Natural killer cell (primary cell): Measurements from ENCODE around the gene CGB1. TPM values are rescaled to one million over a fixed set of nuclear protein-coding genes. Genes with fewer than 3 reads are reported as not detected.
"Not testable (repeated sequence)": the region's sequence is repeated elsewhere in the genome, so short reads cannot be mapped to it uniquely, and the experiment has no call there.

Experiments used
- ATAC-seq, 3 donors: fragments of 150-1000 bp in 2 of 3; fragments of 200-7000 bp in 1 of 3; cut with Tn5 transposase; 1 replicate in 1 of 3; 2 replicates in 2 of 3; pipeline ENCODE4 v1.10.0; 2021; ENCODE audit warnings: mild to moderate bottlenecking in 2 of 3, moderate library complexity in 2 of 3
- DNase-seq, 2 donors: peaks; one replicate each; pipeline versions ENCODE4 v3.0.0 to v3.0.0-alpha.2; 2013 to 2021; ENCODE audit warnings: mixed read lengths in 1 of 2
- H3K27ac ChIP-seq: one replicate; pipeline ENCODE4 v1.5.1; 2013; ENCODE audit warnings: mild to moderate bottlenecking, low read length
- H3K27me3 ChIP-seq: one replicate; pipeline ENCODE4 v1.6.1; 2013; ENCODE audit warnings: low read length; ENCODE audit not compliant: control insufficient read depth, insufficient read depth
- H3K36me3 ChIP-seq: one replicate; pipeline ENCODE4 v1.6.1; 2013; ENCODE audit warnings: low read length; ENCODE audit not compliant: control insufficient read depth, insufficient read depth
- H3K4me1 ChIP-seq: one replicate; pipeline ENCODE4 v1.6.1; 2013; ENCODE audit warnings: low read length; ENCODE audit not compliant: control insufficient read depth, insufficient read depth
- H3K4me3 ChIP-seq: one replicate; pipeline ENCODE4 v1.5.1; 2013; ENCODE audit warnings: low read length
- H3K9me3 ChIP-seq: one replicate; pipeline ENCODE4 v1.6.1; 2013; ENCODE audit warnings: low read length; ENCODE audit not compliant: control insufficient read depth, insufficient read depth
- H3K27ac Mint-ChIP-seq, 2 donors: one replicate each; pipeline ENCODE4 v1.8.0; 2022; ENCODE audit warnings: mild to moderate bottlenecking in 2 of 2, mixed read lengths in 2 of 2, moderate library complexity in 1 of 2
- H3K27me3 Mint-ChIP-seq, 2 donors: one replicate each; pipeline ENCODE4 v1.8.0; 2022; ENCODE audit warnings: low read depth in 2 of 2, mixed read lengths in 2 of 2
- H3K36me3 Mint-ChIP-seq: one replicate; pipeline ENCODE4 v1.8.0; 2022; ENCODE audit warnings: mixed read lengths
- H3K4me1 Mint-ChIP-seq, 2 donors: one replicate each; pipeline ENCODE4 v1.8.0; 2022; ENCODE audit warnings: mixed read lengths in 2 of 2
- H3K4me3 Mint-ChIP-seq: one replicate; pipeline ENCODE4 v1.8.0; 2022; ENCODE audit warnings: mild to moderate bottlenecking, moderate library complexity, mixed read lengths
- H3K9me3 Mint-ChIP-seq, 2 donors: one replicate each; pipeline ENCODE4 v1.8.0; 2022; ENCODE audit warnings: mixed read lengths in 2 of 2
- CTCF ChIP-seq: fragments of 200-600 bp; IDR thresholded peaks from one replicate; pipeline ENCODE4 v1.8.0; 2022; ENCODE audit warnings: antibody characterized with exemption
- WGBS: methylation state at CpG from one replicate; pipeline ENCODE4 v1.1.7; 2013; ENCODE audit warnings: missing lambda C conversion rate; ENCODE audit not compliant: insufficient coverage; 5-methylcytosine and 5-hydroxymethylcytosine counted together
- intact Hi-C: fragments of 100-400 bp; cut with micrococcal nuclease; formaldehyde crosslinking; loops from one replicate; pipeline ENCODE4 v1.14.2; 2022
- total RNA-seq, 4 donors: library from RNA; stranded (reverse); fragments of 120-200 nt in 1 of 4; gene quantifications; one replicate each; pipeline versions ENCODE4 v1.2.3 to v1.2.4, GENCODE V29; 2013 to 2022

Gene CGB1
- total RNA-seq, 3 donors from 2014 or later (not counting 1 experiment from before 2014, with no cell fraction given) = not detected

- no peaks in the 10 kb centered on the region for H3K4me1 ChIP-seq
- intact Hi-C loops = no loop called here
- no peaks in the 10 kb centered on the region for H3K27me3 ChIP-seq
- H3K27ac ChIP-seq = no peak overlapping the region
- DNase-seq = no peak
- no peak overlapping the region for H3K4me3 Mint-ChIP-seq
- no peak for ATAC-seq
- H3K36me3 ChIP-seq = no peaks in the 10 kb centered on the region
- H3K4me1 Mint-ChIP-seq = no peaks in the 10 kb centered on the region
- no peaks in the 10 kb centered on the region for H3K9me3 ChIP-seq
- no peak overlapping the region for H3K27ac Mint-ChIP-seq
- H3K4me3 ChIP-seq = no peak overlapping the region
- TF ChIP-seq CTCF = no peak
- H3K9me3 Mint-ChIP-seq = no peaks in the 10 kb centered on the region
- H3K27me3 Mint-ChIP-seq = no peaks in the 10 kb centered on the region
- WGBS = 86% methylated on average over 16 of the region's 17 CpGs
- H3K36me3 Mint-ChIP-seq = no peaks in the 10 kb centered on the region
These were observed 5.5 kb upstream of the CGB1 start for GRCh38 chr19:49042177-49042576.

- H3K4me3 ChIP-seq, H3K4me1 ChIP-seq, H3K4me3 Mint-ChIP-seq, H3K4me1 Mint-ChIP-seq, H3K27me3 Mint-ChIP-seq, H3K27ac Mint-ChIP-seq, DNase-seq, H3K27me3 ChIP-seq, H3K9me3 Mint-ChIP-seq, H3K36me3 ChIP-seq, intact Hi-C loops, ATAC-seq, H3K27ac ChIP-seq, H3K36me3 Mint-ChIP-seq, H3K9me3 ChIP-seq: not testable (repeated sequence)
- 82% methylated on average over 2 of the region's 9 CpGs for WGBS
These were observed 3.0 kb upstream of the CGB1 start for GRCh38 chr19:49039736-49040135.

- H3K36me3 Mint-ChIP-seq, intact Hi-C loops, H3K4me3 ChIP-seq, H3K9me3 Mint-ChIP-seq, H3K4me1 Mint-ChIP-seq, ATAC-seq, H3K27me3 ChIP-seq, H3K27ac ChIP-seq, H3K27me3 Mint-ChIP-seq, DNase-seq, H3K27ac Mint-ChIP-seq, H3K36me3 ChIP-seq, H3K4me3 Mint-ChIP-seq, H3K4me1 ChIP-seq, H3K9me3 ChIP-seq: not testable (repeated sequence)
- 88% methylated on average over 26 of the region's 26 CpGs for WGBS
These were observed 2.0 kb upstream of the CGB1 start for GRCh38 chr19:49038557-49039276.

DNA sequence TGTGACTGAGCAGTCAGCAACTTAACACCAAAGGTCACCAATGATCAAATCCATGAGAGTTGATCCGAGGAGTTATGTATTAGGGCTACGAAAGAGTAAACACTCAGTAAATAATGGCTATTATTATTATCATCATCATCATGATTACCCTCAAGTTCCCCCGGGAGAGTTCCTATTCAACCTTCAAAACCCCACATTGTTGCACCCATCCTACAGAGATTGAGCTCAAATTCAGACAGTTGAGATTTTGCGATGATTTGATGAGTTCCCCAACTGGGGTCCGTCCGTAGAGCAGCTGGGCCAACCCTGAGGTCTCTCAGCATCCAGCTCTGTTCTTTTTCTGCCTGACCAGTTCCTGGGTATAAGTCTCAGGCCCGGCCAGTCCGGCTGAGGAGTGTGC lies 1.4 kb upstream of the CGB1 start:
- WGBS = 100% methylated on average over 2 of the region's 8 CpGs
- H3K27ac ChIP-seq, intact Hi-C loops, H3K4me3 Mint-ChIP-seq, DNase-seq, H3K27me3 Mint-ChIP-seq, H3K4me1 ChIP-seq, H3K9me3 Mint-ChIP-seq, H3K27ac Mint-ChIP-seq, H3K4me3 ChIP-seq, H3K36me3 ChIP-seq, H3K36me3 Mint-ChIP-seq, H3K9me3 ChIP-seq, H3K4me1 Mint-ChIP-seq, H3K27me3 ChIP-seq, ATAC-seq: not testable (repeated sequence)

DNA sequence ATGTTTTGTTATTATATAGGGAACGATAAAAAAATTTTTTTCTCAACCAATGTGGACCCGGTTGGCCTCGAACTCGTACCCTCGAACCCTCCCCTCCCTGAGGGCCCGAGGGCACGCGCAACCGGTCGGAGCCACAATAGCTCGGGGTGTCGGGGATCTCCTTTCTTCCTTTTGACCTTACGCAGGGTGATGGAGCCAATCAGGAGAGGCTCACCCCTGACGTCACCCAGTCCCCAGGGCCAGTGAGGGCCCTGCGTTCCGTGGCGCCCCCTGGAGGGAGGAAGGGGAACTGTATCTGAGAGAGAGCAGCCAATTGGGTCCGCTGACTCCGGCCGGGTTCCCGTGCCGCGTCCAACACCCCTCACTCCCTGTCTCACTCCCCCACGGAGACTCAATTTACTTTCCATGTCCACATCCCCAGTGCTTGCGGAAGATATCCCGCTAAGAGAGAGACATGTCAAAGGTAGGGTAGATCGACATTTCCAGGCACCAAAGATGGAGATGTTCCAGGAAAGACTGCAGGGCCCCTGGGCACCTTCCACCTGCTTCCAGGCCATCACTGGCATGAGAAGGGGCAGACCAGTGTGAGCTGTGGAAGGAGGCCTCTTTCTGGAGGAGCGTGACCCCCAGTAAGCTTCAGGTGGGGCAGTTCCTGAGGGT lies 4.9 kb downstream of the CGB1 start, which contains the start of gene CGB2:
Gene CGB2, plus strand, starts transcription at position 249 of the 660 bp plus-strand sequence. Its CDS starts 206 bp downstream, at position 455.
- H3K27ac Mint-ChIP-seq, H3K27me3 ChIP-seq, H3K4me3 ChIP-seq, H3K27me3 Mint-ChIP-seq, H3K4me1 ChIP-seq, H3K36me3 Mint-ChIP-seq, intact Hi-C loops, H3K4me1 Mint-ChIP-seq, H3K4me3 Mint-ChIP-seq, H3K9me3 Mint-ChIP-seq, H3K9me3 ChIP-seq, H3K27ac ChIP-seq, H3K36me3 ChIP-seq: not testable (repeated sequence)
- DNase-seq (peak in 1 of 2 donors; percentile 65), ATAC-seq (peak in 2 of 3 donors; percentile 52 to 66)
- WGBS = 36% methylated on average over 23 of the region's 28 CpGs

GRCh38 chr19:49030323-49030722 lies 6.4 kb downstream of the CGB1 start:
- H3K27me3 ChIP-seq, H3K4me3 Mint-ChIP-seq, H3K27ac ChIP-seq, H3K4me3 ChIP-seq, H3K9me3 ChIP-seq, ATAC-seq, DNase-seq, H3K27me3 Mint-ChIP-seq, H3K36me3 ChIP-seq, H3K9me3 Mint-ChIP-seq, H3K27ac Mint-ChIP-seq, H3K4me1 ChIP-seq, H3K36me3 Mint-ChIP-seq, H3K4me1 Mint-ChIP-seq, intact Hi-C loops: not testable (repeated sequence)
- WGBS = 93% methylated on average over 2 of the region's 8 CpGs

- H3K36me3 ChIP-seq, H3K27me3 Mint-ChIP-seq, H3K4me1 Mint-ChIP-seq, H3K4me1 ChIP-seq, H3K27me3 ChIP-seq, intact Hi-C loops, H3K9me3 Mint-ChIP-seq, H3K4me3 ChIP-seq, H3K36me3 Mint-ChIP-seq, H3K9me3 ChIP-seq, ATAC-seq, H3K27ac ChIP-seq, H3K27ac Mint-ChIP-seq, DNase-seq, H3K4me3 Mint-ChIP-seq: not testable (repeated sequence)
- 90% methylated on average over 12 of the region's 14 CpGs for WGBS
These were observed 6.9 kb downstream of the CGB1 start for GRCh38 chr19:49029749-49030148.
